ENCODE measurements around the gene ZNF536.

Gene ZNF536

GRCh38 chr19:30428092-30428680 is 56.0 kb downstream of the ZNF536 start:
- H3K4me3 ChIP-seq (ENCODE audit: low read length) = no peak overlapping the region
- no peak for DNase-seq (ENCODE audit: low read depth)
- no peak for TF ChIP-seq CTCF (conservative IDR thresholded peaks at IDR 0.05; ENCODE audit: low read length)

GRCh38 chr19:30428844-30429243 is 56.7 kb downstream of the ZNF536 start:
- TF ChIP-seq CTCF (conservative IDR thresholded peaks at IDR 0.05; ENCODE audit: low read length) = no peak
- H3K4me3 ChIP-seq (ENCODE audit: low read length) = no peak overlapping the region
- DNase-seq (ENCODE audit: low read depth) = no peak

GRCh38 chr19:30430206-30430734 is 58.1 kb downstream of the ZNF536 start:
- H3K4me3 ChIP-seq (ENCODE audit: low read length) = no peak overlapping the region
- no peak for TF ChIP-seq CTCF (conservative IDR thresholded peaks at IDR 0.05; ENCODE audit: low read length)
- no peak for DNase-seq (ENCODE audit: low read depth)

- no peak overlapping the region for H3K4me3 ChIP-seq (ENCODE audit: low read length)
- TF ChIP-seq CTCF (conservative IDR thresholded peaks at IDR 0.05; ENCODE audit: low read length) = no peak
- DNase-seq (ENCODE audit: low read depth) = no peak
Observed at GRCh38 chr19:30431591-30431990, 59.4 kb downstream of the ZNF536 start.

- DNase-seq (ENCODE audit: low read depth) = no peak
- no peak overlapping the region for H3K4me3 ChIP-seq (ENCODE audit: low read length)
- no peak for TF ChIP-seq CTCF (conservative IDR thresholded peaks at IDR 0.05; ENCODE audit: low read length)
Observed at GRCh38 chr19:30434797-30435594, 62.8 kb downstream of the ZNF536 start.

- H3K4me3 ChIP-seq (ENCODE audit: low read length) = no peak overlapping the region
- DNase-seq (ENCODE audit: low read depth) = no peak
- 0 out of 2 replicates have a peak, but pooled peaks have one; percentile 14 for TF ChIP-seq CTCF (conservative IDR thresholded peaks at IDR 0.05; ENCODE audit: low read length)
Observed at GRCh38 chr19:30437869-30438268, 65.7 kb downstream of the ZNF536 start.

- no peak overlapping the region for H3K4me3 ChIP-seq (ENCODE audit: low read length)
- TF ChIP-seq CTCF (conservative IDR thresholded peaks at IDR 0.05; ENCODE audit: low read length) = no peak
- DNase-seq (ENCODE audit: low read depth) = no peak
Observed at GRCh38 chr19:30439310-30439709, 67.1 kb downstream of the ZNF536 start.

Data from AG10803 (cell line).